ENCODE results near the gene CD164L2. TPM values are rescaled to one million over a fixed set of nuclear protein-coding genes. Genes with fewer than 3 reads are reported as not detected.

The CD164L2 gene
- polyA plus RNA-seq, 4 donors, result 0.14 to 0.42 (median 0.23) TPM

- peak in 1 of 4 donors; percentile 53 for DNase-seq (ENCODE audit: low read depth in 4 of 4, low spot score in 3 of 4)
Observed at GRCh38 chr1:27349784-27350662, 33.1 kb downstream of the CD164L2 start.

- DNase-seq (ENCODE audit: low read depth in 4 of 4, low spot score in 3 of 4), result no peak
Observed at GRCh38 chr1:27348861-27349783, 34.0 kb downstream of the CD164L2 start.

GRCh38 chr1:27346991-27347624 is 36.0 kb downstream of the CD164L2 start:
- DNase-seq (ENCODE audit: low read depth in 4 of 4, low spot score in 3 of 4), result no peak

GRCh38 chr1:27346357-27346756 is 36.8 kb downstream of the CD164L2 start:
- no peak for DNase-seq (ENCODE audit: low read depth in 4 of 4, low spot score in 3 of 4)

- DNase-seq (ENCODE audit: low read depth in 4 of 4, low spot score in 3 of 4), result no peak
Observed at GRCh38 chr1:27345272-27345671, 37.9 kb downstream of the CD164L2 start.

GRCh38 chr1:27343639-27344025 is 39.5 kb downstream of the CD164L2 start:
- DNase-seq (ENCODE audit: low read depth in 4 of 4, low spot score in 3 of 4), result no peak

GRCh38 chr1:27342778-27343638 is 40.1 kb downstream of the CD164L2 start:
- no peak for DNase-seq (ENCODE audit: low read depth in 4 of 4, low spot score in 3 of 4)

- no peak for DNase-seq (ENCODE audit: low read depth in 4 of 4, low spot score in 3 of 4)
Observed at GRCh38 chr1:27342391-27342777, 40.7 kb downstream of the CD164L2 start.

GRCh38 chr1:27341525-27342252 is 41.4 kb downstream of the CD164L2 start, which contains the start of gene SYTL1:
SYTL1 (plus strand) TSS chr1:27342022; CDS start chr1:27345335, 3,313 bp downstream.
- no peak for DNase-seq (ENCODE audit: low read depth in 4 of 4, low spot score in 3 of 4)

GRCh38 chr1:27339213-27339612 is 43.9 kb downstream of the CD164L2 start:
- DNase-seq (ENCODE audit: low read depth in 4 of 4, low spot score in 3 of 4), result no peak

- no peak for DNase-seq (ENCODE audit: low read depth in 4 of 4, low spot score in 3 of 4)
Observed at GRCh38 chr1:27338751-27339150, 44.4 kb downstream of the CD164L2 start.

- no peak for DNase-seq (ENCODE audit: low read depth in 4 of 4, low spot score in 3 of 4)
Observed at GRCh38 chr1:27336756-27337155, 46.4 kb downstream of the CD164L2 start.

GRCh38 chr1:27335506-27336422 is 47.4 kb downstream of the CD164L2 start:
- no peak for DNase-seq (ENCODE audit: low read depth in 4 of 4, low spot score in 3 of 4)

GRCh38 chr1:27333717-27334279 is 49.3 kb downstream of the CD164L2 start:
- DNase-seq (ENCODE audit: low read depth in 4 of 4, low spot score in 3 of 4), result no peak

GRCh38 chr1:27332536-27333281 is 50.4 kb downstream of the CD164L2 start:
- no peak for DNase-seq (ENCODE audit: low read depth in 4 of 4, low spot score in 3 of 4)

- DNase-seq (ENCODE audit: low read depth in 4 of 4, low spot score in 3 of 4), result no peak
Observed at GRCh38 chr1:27331922-27332321, 51.2 kb downstream of the CD164L2 start.

- no peak for DNase-seq (ENCODE audit: low read depth in 4 of 4, low spot score in 3 of 4)
Observed at GRCh38 chr1:27331426-27331825, 51.7 kb downstream of the CD164L2 start.
